NCI-H2227 (cell line): ENCODE measurements around the gene NFRKB.

Experiments used
- DNase-seq: peaks from one replicate; lab custom pipeline; 2025; ENCODE audit not compliant: unreplicated experiment; lab: John Stamatoyannopoulos, UW

Gene NFRKB

GRCh38 chr11:129846508-129847335, 48.7 kb downstream of the NFRKB start:
- DNase-seq, result no peak
